Ectodermal cell (in vitro differentiated cells): ENCODE data around the gene RPL4.

ENCODE experiments used
- H3K27ac ChIP-seq: 2 replicates; pipeline ENCODE4 v1.7.0; 2013; ENCODE audit warnings: mild to moderate bottlenecking, low read depth, low read length; ENCODE audit not compliant: insufficient read depth, poor library complexity, severe bottlenecking
- H3K27me3 ChIP-seq: 2 replicates; pipeline ENCODE4 v1.7.0; 2013; ENCODE audit warnings: mild to moderate bottlenecking, low read length; ENCODE audit not compliant: insufficient read depth, control insufficient read depth, poor library complexity, severe bottlenecking
- H3K36me3 ChIP-seq: one replicate; pipeline ENCODE4 v1.7.0; 2013; ENCODE audit warnings: low read length; ENCODE audit not compliant: control insufficient read depth, insufficient read depth
- H3K4me1 ChIP-seq: one replicate; pipeline ENCODE4 v1.7.0; 2013; ENCODE audit warnings: low read length; ENCODE audit not compliant: control insufficient read depth, insufficient read depth
- H3K4me3 ChIP-seq: 2 replicates; pipeline ENCODE4 v1.7.0; 2013; ENCODE audit warnings: low read depth, low read length, control low read depth; ENCODE audit not compliant: insufficient read depth
- H3K9me3 ChIP-seq: 2 replicates; pipeline ENCODE4 v1.7.0; 2013; ENCODE audit warnings: mild to moderate bottlenecking, low read length, moderate library complexity; ENCODE audit not compliant: control insufficient read depth
- WGBS, 2 experiments: methylation state at CpG; one replicate each; pipeline ENCODE4 v1.1.7; 2013; ENCODE audit warnings: missing lambda C conversion rate in 2 of 2; 5-methylcytosine and 5-hydroxymethylcytosine counted together

Gene RPL4

GRCh38 chr15:66459818-66460615, 44.6 kb downstream of the RPL4 start:
- no peaks in the 10 kb centered on the region for H3K36me3 ChIP-seq
- H3K4me3 ChIP-seq = no peak overlapping the region
- H3K9me3 ChIP-seq = no peaks in the 10 kb centered on the region
- peaks cover 3% of the 10 kb centered on the region for H3K4me1 ChIP-seq
- no peaks in the 10 kb centered on the region for H3K27me3 ChIP-seq
- WGBS, 2 experiments = 92 to 98% methylated on average over 3 of the region's 3 CpGs
- no peak overlapping the region for H3K27ac ChIP-seq

- no peaks in the 10 kb centered on the region for H3K36me3 ChIP-seq
- H3K4me1 ChIP-seq = no peaks in the 10 kb centered on the region
- no peak overlapping the region for H3K4me3 ChIP-seq
- no peaks in the 10 kb centered on the region for H3K27me3 ChIP-seq
- H3K9me3 ChIP-seq = no peaks in the 10 kb centered on the region
- H3K27ac ChIP-seq = no peak overlapping the region
- 92 to 97% methylated on average over 3 of the region's 3 CpGs for WGBS, 2 experiments
Measured at GRCh38 chr15:66456211-66456610, 48.4 kb downstream of the RPL4 start.

GRCh38 chr15:66454143-66454542, 50.5 kb downstream of the RPL4 start:
- Histone ChIP-seq H3K4me1 (no peaks in the 10 kb centered on the region), H3K36me3 (no peaks in the 10 kb centered on the region), H3K4me3 (no peak overlapping the region), H3K9me3 (no peaks in the 10 kb centered on the region), H3K27ac (no peak overlapping the region), H3K27me3 (no peaks in the 10 kb centered on the region)
- WGBS, 2 experiments = 95 to 96% methylated on average over 2 of the region's 2 CpGs

GRCh38 chr15:66452971-66453580, 51.6 kb downstream of the RPL4 start:
- Histone ChIP-seq H3K27ac (no peak overlapping the region), H3K36me3 (no peaks in the 10 kb centered on the region), H3K27me3 (no peaks in the 10 kb centered on the region), H3K9me3 (no peaks in the 10 kb centered on the region), H3K4me3 (no peak overlapping the region), H3K4me1 (no peaks in the 10 kb centered on the region)
- 80 to 100% methylated on average over 1 of the region's 1 CpG for WGBS, 2 experiments

- Histone ChIP-seq H3K9me3 (no peaks in the 10 kb centered on the region), H3K4me3 (no peak overlapping the region), H3K36me3 (no peaks in the 10 kb centered on the region), H3K27me3 (no peaks in the 10 kb centered on the region), H3K27ac (no peak overlapping the region), H3K4me1 (no peaks in the 10 kb centered on the region)
- WGBS, 2 experiments = 91 to 94% methylated on average over 3 to 4 of the region's 4 CpGs
Measured at GRCh38 chr15:66452420-66452819, 52.2 kb downstream of the RPL4 start.
